ENCODE results near the gene PAQR5.
A peak's percentile ranks its signal among the peaks of the same experiment; 100 is the strongest.
"Not testable (repeated sequence)": the region's sequence is repeated elsewhere in the genome, so short reads cannot be mapped to it uniquely, and the experiment has no call there.

The PAQR5 gene

DNA sequence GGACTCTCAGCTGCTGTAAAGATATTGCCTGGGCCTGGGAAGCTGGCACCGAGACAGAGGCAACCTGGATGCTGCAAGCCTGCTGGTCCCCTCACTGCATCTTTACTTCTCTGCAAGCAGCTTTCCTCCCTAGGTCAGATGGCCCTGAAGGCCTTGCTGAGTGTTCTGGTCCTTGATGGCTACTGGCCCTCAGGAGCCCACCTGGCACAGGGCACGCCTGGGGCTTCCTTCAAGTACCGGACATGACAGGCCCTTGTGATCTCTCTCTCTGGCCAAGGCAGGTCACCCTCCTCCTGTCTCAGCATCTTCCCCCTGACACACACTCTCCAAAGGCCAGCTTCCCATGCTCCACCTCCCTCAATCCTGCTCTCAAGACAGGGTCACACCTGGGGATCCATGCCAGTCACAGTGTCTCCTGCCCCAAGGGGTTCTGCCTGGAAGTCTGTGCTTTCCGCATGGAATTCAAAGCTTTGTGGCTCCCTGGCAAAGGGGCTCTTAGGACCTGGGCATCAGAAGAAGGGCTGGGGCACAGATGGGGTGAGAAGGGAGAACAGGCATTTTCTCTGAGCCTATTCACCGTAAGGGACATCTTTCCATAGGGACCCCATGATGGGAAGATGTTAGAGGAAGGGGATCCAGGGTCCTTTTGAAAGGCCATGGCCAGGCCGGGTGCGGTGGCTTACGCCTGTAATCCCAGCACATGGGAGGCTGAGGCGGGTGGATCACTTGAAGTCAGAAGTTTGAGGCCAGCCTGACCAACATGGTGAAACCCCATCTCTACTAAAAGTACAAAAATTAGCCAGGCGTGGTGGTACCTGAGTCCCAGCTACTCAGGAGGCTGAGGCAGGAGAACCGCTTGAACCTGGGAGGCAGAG, 4.7 kb upstream of the PAQR5 start:
- no peak for DNase-seq

DNA sequence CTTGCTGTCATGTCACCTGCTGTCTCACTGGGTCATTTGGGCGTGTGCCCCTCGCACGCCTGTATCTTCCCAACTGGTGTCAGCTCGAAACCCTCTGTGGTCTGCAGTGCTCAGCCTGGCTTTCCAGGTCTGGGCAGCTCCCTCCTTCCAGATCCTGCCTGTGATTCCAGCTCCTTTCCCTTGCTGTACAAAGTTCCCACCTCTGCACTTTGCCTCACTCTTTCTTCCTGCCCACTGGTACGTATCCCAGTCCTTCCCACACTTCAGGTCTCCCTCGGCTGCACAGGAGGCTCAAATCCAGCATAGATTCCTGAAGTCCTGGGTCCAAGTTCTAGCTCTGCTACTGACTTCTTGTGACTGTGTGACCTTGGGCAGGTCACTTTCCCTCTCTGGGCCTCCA, 2.1 kb upstream of the PAQR5 start:
- no peak for DNase-seq

DNA sequence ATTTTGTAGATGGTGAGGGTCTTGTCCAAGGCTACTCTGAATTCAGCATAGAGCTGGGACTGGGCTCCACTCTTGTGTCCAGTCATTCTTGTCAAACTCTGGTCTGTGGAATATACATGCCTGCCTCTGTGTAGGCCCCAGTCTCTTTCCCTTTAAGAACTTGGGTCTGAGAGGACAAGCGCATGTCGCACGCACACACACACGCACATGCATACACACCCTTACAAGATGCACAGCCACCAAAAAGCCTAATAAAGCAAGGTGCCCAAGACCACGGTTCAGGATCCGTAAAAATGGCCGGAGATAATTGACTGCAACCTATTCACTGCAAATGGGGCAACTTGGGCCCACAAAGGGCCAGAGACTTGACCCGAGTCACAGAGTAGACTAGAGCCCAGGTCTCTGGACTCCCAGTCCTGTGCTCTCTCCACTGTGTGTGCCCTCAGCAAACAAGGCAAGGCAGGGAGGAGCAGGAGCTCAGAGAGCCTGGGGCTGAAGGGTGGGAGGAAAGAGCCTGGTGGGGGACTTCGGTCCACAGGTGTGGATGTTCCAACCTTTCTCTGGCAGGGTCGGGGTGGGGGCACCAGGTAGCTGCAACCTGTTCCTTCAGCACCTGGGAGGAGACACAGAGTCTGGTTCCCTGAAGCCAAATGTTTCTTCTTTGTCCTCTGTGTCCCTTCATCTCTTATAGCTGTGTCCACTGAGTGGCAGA, 914 bp upstream of the PAQR5 start:
- DNase-seq, result no peak

DNA sequence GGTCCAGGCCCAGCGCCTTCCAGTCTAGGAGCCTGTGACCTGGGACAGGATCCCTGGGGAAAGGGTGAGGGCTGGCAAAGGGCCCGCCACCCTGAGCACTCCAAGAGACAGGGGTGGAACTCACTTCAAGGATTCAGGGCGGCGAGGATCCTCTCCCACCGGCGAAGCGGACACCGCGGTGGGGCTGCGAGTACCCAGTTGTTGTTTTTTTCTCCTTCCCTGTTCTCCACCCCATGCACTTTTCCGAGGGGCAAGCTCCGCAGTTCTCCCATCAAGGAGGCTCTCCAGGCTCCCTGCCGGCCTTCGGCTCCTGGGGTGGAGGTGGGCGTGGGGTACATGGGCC, 387 bp upstream of the PAQR5 start:
- no peak for DNase-seq

DNA sequence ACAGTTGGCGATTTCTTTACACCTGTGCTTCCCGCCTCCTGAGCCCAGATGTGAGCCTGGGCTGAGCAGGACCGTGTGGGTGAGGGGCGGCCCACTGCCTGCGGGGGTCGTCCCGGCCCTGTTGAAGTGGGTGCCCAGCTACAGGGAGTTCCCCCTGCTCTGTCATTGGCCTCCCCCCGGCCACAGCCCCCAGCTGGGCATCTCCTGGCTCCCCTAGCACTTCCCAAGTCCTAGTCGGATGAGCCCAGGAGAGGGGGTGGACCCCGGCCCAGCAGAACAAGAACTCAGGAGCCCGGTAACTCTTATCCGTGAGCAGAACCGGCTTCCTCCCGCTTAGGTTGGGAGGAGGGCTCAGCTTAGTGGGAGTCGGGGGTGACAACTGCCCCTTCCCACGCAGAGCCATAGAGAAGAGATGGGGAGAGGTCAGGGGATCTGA, 757 bp downstream of the PAQR5 start:
- peak in 1 of 2 experiments; percentile 7 for DNase-seq

DNA sequence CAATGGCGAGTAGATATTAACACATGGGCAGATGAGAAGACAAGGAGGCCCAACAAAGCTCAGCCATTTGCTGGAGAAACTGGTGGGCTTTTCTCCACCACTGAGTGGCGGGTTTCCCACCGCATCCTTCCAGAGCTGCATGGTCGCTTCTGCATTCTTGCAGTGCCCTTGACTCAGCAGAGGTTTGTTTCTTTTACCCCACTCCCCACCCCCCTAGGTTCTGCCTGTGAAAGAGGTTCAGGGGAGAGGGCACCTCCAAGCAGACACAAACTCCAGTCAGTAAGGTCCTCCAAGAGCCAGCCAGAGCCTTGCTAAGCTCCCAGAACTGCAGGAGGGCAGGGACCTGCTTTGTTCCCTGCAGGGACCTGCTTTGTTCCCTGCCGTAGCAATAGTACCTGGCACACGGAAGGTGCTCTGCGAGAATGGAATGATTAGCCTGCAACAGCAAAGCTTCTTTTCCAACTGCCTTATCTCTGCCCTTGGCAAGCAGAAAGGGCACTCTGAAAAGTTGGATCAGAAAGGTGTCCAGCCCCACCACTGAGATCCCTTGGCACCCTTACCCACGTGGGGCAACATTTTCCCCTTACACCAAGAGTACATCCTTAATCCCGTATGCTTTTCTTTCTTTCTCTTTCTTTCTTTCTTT, 1.4 kb downstream of the PAQR5 start:
- DNase-seq, result no peak

DNA sequence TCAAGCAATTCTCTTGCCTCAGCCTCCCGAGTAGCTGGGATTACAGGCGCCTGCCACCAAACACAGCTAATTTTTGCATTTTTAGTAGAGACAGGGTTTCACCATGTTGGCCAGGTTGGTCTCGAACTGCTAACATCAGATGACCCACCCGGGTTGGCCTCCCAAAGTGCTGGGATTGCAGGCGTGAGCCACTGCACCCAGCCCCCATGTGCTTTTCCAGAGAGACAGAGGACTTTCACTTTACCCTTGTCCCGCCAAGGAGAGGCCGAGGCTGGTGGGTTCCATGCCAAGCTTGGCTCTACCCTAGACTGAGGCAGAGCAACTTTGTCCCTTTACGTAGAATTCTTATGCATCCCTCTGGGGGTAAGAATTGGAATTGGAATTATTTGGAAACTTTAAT, 2.4 kb downstream of the PAQR5 start:
- not testable (repeated sequence) for DNase-seq

DNA sequence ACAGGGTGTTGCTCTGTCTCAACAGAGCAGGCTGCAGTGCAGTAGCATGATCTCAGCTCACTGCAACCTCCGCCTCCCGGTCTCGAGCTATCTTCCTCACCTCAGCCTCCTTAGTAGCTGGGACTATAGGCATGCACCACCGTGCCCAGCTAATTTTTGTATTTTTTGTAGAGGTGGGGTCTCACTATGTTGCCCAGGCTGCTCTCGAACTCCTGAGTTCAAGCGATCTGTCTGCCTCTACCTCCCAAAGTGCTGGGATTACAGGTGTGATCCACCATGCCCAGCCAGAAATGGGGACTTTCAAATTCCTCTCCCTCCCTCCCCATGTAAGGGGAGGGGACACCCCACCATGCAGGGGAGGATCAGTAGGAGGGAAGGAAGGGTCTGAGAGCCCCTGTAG, 3.4 kb downstream of the PAQR5 start:
- DNase-seq, result not testable (repeated sequence)

DNA sequence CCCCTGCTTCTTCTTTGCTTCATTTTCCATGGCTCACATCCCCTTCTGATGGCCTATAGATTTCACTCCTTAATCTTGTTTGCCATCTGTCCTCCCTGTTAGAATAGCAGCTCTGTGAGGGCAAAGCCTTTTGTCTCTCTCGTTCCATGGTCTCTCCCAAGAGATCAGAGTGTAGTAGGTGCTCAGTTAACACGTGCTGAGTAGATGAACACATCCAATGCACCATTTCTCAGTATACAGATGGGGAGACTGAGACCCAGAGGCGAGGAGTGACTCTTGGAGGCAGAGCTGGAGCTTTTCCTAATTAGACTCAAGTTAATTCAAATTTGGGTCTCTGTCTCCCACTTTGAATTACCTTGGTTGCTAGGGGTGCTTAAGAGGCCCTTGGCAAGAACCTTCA, 4.2 kb downstream of the PAQR5 start:
- peak in 1 of 2 experiments; percentile 46 for DNase-seq

DNA sequence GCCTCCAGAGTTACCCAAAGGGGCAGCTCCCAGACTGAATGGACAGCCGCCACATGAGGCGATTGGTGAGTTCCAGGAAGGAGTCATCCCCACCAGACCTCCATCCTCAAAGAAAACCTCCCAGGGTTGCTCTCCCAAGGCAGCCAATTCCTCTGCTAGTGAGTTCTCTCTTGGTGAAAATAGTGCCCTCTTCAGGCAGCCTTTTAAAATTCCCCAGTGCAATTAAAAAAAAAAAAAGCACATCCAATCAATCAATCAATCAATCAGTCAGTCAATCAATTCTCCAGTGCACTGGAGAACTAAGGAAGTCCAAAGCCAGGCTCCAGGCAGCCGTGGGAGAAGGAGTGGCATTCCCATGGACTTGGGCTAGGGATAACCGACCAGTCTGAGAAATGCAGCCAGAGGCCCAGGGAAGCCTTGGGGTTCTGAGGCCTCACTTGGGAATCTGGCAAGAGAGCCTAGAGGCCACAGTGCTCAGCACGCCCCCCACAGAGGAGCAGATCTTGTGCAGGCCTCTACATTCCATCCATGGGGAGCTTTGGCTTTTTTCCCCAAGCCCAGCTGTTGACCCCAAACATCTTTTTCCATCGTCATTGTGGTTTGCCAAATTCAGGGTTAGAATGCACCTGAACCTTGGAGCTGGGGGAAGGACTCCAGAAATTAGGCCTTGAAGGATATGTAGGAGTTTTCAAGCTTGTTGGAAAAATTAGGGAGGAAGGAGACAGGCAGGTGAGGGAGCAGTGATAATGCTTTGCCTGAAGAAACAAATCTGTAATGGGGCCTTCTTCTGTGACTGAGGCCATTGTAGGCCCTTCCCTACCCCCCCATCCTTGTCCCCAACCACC, 4.8 kb downstream of the PAQR5 start:
- no peak for DNase-seq

DNA sequence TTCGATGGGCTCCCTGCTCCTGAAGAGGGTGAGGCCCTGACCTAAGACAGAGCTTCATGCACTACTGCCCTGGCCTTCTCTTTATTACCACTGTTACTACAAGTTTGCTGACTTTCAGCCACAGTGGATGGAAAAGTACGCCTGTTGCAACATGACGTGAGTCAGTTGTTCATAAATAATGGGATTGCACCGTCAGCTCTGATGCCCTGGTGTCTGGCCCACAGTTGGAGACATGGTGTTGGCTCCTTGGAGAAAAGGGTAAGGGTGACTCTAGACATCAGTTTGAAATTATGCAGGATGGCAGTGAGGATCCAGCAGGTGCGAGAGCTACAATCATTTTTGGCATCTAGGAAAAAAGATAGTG, 5.5 kb downstream of the PAQR5 start:
- DNase-seq, result no peak

DNA sequence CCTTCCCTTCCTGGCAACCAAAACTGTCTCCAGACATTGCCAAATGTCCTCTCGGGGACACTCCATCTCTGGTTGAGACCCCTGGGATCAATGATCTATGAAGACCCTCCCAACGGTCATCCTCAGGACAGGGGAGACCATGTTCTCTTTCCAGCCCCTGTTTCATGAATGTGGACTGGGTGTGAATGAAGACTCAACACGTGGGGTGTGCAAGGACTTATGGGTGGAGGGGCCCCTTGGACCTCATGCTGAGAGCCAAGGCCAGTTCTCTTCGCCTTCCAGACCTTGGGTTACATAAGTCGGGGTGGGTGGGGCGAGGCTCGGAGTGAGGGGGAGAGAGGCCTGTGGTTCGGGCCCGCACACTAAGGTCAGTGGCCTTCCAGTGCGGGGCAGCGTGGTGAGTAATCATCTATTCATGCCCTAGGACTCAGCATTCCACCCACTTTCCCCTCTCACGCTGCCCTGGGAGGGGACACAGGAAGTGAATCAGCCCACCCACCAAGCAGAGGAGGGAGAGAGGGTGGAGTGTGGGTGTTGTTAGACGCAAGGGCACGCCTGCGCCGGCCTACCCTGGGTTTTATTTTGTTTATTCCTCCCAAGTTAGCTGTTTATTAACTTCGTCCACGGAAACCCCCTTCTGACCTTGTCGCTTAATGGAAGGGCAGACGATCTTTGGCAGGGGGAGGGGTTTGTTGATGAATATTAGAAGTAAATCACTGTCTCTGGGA, 6.7 kb downstream of the PAQR5 start:
- DNase-seq, result no peak

DNA sequence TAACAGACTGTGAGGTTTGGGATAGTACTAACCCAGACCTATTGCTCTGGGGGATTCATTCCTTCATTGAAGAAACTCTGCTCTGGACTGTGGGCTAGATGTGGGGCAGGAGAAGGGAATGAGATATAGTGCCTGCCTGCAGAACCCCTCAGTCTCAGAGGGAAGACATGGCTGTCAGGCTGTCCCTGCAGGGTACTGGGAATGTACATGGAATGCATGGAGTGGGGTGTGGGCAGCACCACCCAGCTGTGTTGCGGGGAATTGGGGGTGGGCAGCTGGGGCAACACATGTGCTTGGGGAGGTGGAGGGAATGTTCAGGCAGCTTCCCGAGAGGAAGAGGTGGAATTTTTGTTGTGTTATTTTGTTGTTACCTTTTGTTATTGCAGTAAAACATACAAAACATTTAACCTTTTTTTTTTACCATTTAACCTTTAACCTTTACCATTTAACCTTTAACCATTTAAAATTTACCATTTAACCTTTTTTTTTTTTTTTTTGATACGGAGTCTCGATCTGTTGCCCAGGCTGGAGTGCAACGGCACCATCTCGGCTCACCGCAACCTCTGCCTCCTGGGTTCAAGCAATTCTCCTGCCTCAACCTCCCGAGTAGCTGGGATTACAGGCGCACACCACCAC, 7.3 kb downstream of the PAQR5 start:
- no peak for DNase-seq

DNA sequence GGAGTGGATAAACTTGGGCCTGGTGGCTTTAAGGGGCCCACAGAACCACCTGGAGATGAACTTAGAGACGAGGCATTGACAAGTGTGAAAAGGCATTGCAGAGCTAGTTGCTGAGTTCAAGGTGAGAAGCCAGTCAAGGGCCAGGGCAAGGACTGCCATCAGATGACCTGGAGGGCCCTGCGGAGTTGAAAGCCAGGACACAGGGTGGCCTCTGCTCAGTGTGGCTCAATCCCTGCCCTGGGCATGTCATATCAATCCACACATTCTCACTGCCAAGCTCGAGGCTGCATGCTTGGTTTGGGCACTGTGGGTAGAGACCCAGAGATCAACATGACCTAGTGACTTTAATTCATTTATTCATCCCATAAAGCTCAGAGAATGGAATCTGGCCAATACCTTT, 9.2 kb downstream of the PAQR5 start:
- no peak for DNase-seq

DNA sequence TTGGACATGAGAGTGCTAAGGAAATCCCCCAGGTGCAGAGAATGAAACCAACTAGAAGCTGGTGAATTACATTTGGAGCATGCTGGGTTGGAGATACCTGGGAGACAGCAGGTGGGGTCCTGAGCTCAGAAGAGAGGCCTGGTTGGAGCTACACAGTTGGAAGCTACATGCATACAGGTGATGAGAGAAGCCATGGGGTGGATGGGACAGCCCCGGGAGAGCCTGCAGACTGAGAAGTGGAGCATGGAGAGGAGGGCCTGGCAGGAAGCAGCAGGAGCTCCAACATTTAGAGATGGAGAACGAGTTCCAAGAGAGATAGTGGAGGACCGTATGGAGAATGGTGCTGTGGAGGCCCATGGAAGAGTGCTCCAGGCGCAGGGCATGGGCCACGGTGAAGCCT, 10.2 kb downstream of the PAQR5 start:
- no peak for DNase-seq

DNA sequence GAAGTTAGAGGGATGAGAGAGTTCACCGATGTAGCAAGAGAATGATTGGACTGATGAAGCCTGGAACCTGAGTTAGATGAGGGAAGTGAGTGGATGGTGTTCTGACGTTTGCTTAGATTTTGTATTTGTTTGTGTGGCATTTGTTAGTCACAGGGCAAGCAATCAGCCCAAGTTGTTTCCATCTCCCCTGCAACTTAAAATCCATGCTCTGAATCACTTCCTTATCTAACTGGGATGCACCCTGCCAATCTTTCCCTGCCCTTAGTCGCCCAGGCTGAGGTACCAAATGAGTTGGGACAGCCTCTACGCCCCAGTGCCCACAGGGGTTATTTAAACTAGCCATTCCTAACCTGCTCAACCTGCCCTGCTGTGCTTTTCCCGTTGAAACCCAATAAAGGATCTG, 12.6 kb downstream of the PAQR5 start:
- DNase-seq, result no peak

DNA sequence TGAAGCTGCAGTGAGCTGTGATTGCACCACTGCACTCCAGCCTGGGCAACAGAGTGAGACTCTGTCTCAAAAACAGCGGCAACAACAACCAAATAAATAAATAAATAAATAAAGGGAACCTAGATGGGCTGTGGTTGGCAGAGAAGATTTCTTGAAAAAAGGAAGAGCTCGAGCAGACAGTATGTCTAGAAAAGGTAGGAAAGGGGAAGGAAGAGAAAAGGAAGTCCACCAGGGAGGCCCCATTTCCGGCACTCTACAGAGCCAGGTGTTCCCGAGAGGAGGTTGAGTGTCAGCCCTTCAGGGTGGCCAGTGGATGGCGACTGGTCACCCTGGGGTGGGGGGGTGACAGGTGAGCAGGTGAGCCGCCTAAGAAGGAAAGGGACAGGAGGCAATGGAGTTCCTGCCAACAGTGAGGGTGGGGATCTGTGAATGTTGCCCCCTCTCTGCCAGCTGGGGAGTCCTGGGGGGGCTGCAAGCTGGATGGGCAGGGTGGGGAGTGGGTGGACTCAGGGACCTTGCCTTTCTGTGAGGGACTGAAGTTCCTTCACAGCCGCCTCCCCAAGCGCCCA, 14.8 kb downstream of the PAQR5 start:
- DNase-seq, result no peak

DNA sequence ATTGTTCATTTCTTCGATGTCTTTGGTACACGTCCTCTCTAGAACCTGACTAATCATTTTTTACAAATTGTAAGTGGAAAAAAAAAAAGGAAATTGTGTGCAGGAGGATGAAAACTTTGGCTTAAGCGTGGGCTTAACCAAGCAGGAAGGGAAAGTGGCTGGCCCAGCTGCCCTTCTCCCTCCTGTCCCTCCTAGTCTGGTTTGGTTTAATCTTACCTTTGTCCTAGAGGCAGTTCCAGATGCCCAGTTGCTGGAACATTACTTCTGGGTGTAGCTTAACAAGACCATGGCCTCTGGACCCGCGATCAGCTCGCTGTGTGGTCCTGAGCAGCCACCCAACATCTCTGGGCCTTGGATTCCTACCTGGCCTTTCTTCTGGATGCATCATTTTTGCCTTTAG, 15.4 kb downstream of the PAQR5 start:
- no peak for DNase-seq

DNA sequence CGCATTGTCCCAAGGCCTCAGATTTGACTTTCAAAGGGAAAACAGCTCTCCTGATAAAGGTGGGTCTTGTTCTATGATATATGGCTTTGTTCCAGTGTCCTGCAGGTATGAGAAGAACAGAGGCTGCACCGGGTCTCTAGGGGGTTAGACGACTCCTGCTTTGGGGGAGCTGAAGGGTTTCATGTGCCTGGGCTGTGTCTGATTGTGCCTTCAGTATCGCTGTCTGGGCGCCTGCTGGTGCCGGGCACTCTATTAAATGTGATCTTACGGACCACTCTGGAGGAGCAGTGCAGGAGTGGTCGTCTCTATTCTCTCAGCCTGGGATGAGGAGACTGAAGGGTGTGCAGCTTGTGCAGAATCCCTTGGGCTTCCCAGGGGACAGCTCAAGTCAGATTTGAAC, 16.0 kb downstream of the PAQR5 start:
- DNase-seq, result no peak

DNA sequence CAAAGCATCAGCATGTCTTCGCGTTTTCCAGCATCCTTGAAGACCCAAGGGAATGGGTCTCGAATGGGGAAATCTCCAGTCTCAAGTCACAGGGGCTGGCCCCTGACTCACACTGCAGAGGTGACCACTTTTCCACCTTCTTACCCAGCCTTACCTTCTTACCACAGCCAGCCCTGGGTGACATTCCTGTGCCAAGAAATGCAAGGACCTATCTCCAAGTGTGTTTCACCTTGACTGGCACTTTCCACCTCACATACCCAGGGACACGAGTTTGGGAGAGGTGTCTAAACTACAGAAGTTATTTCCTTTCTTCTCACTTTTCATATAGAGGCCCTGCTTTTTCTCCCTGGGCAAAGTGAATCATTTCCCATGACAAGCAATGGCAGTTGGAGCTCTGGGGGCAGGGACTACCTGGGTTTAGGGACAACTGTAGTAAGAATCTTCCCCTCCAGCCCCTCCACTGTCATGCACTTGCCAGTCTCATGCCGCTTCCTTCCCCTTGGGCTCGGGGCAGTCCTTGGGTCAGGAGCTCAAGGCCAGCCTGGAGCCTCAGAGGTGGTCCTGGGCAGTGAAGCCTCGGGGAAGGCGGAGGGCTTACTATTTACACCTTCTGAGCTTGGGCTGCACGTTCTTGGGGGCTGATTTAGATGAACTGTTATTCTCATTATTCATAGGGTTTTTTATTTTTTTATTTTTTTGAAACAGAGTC, 16.8 kb downstream of the PAQR5 start:
- no peak for DNase-seq

DNA sequence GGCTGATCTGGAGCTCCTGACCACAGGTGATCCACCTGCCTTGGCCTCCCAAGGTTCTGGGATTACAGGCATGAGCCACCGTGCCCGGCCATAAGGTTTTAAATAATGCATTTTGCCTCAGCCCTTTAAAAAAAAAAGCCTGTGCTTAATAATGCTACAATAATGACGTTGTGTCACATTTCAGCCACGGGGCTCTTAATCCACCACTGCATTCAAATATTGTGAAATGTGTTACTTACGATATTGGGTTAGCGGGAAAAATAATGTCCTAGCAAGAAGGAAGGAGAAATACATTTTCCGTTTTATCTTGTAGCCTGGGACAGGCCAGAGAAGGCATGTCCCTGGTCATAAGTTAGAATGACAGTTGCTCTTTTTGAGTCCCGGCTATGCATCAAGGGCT, 17.6 kb downstream of the PAQR5 start:
- no peak for DNase-seq

Measured in NCI-H524 (cell line).